B cell (primary cell): ENCODE results near the gene DCDC1. TPM values are rescaled to one million over a fixed set of nuclear protein-coding genes. Genes with fewer than 3 reads are reported as not detected.
"Not testable (repeated sequence)": the region's sequence is repeated elsewhere in the genome, so short reads cannot be mapped to it uniquely, and the experiment has no call there.

Experiments
- ATAC-seq: fragments of 200-7000 bp; cut with Tn5 transposase; one replicate; pipeline ENCODE4 v1.10.0; 2021; ENCODE audit warnings: low read depth, mild to moderate bottlenecking, moderate number of reproducible peaks, moderate library complexity
- CTCF ChIA-PET: fragments of 350-600 bp; sonication (Branson Sonifier 250); formaldehyde crosslinking; loops from one replicate; lab custom pipeline; 2021; ENCODE audit warnings: antibody characterized with exemption, inconsistent platforms; lab: Charles Lee
- POLR2A ChIA-PET: fragments of 350-600 bp; sonication (Branson Sonifier 250); formaldehyde crosslinking; loops from one replicate; lab custom pipeline; 2021; ENCODE audit warnings: antibody characterized with exemption; lab: Charles Lee
- DNase-seq: peaks from one replicate; pipeline ENCODE4 v3.0.0; 2013
- H2AFZ ChIP-seq: 2 replicates; pipeline ENCODE4 v1.6.1; 2012; ENCODE audit warnings: mild to moderate bottlenecking, low read depth, low read length; ENCODE audit not compliant: insufficient read depth, poor library complexity, severe bottlenecking
- H3K27ac ChIP-seq, 2 donors: 1 replicate in 1 of 2; 2 replicates in 1 of 2; pipeline ENCODE4 v1.5.1; 2012 to 2013; ENCODE audit warnings: low read length in 2 of 2, mild to moderate bottlenecking in 2 of 2, moderate library complexity in 1 of 2
- H3K27me3 ChIP-seq, 4 experiments: fragments of 200-600 bp in 1 of 4; sonication (generic) in 1 of 4; replicated peaks in 1 of 4; 1 replicate in 2 of 4; 2 replicates in 2 of 4; pipeline versions ENCODE4 v1.6.1 to v1.7.0; 2013 to 2016; ENCODE audit warnings: low read length in 3 of 4, mild to moderate bottlenecking in 2 of 4, mixed read lengths in 1 of 4, moderate library complexity in 1 of 4; ENCODE audit not compliant: insufficient read depth in 4 of 4, control insufficient read depth in 3 of 4; ENCODE audit errors: control extremely low read depth in 1 of 4
- H3K36me3 ChIP-seq, 2 experiments: replicated peaks in 1 of 2; 1 replicate in 1 of 2; 2 replicates in 1 of 2; pipeline versions ENCODE4 v1.6.1 to v1.7.1; 2013; ENCODE audit warnings: low read length in 1 of 2; ENCODE audit not compliant: insufficient read depth in 2 of 2, control insufficient read depth in 1 of 2; ENCODE audit errors: control extremely low read depth in 1 of 2, extremely low read depth in 1 of 2
- H3K4me1 ChIP-seq, 2 donors: fragments of 200-600 bp in 1 of 2; sonication (generic) in 1 of 2; 1 replicate in 1 of 2; 2 replicates in 1 of 2; pipeline versions ENCODE4 v1.5.1 to v1.6.1; 2013 to 2017; ENCODE audit warnings: low read length in 2 of 2; ENCODE audit not compliant: control insufficient read depth in 2 of 2, insufficient read depth in 2 of 2
- H3K4me2 ChIP-seq: replicated peaks from 2 replicates; pipeline ENCODE3; 2012; ENCODE audit warnings: mild to moderate bottlenecking, low read depth, low read length; ENCODE audit not compliant: poor library complexity, severe bottlenecking
- H3K4me3 ChIP-seq, 5 experiments: fragments of 200-600 bp in 1 of 5; sonication (generic) in 1 of 5; 1 replicate in 3 of 5; 2 replicates in 2 of 5; pipeline versions ENCODE4 v1.5.1 to v1.7.0; 2011 to 2016; ENCODE audit warnings: low read length in 4 of 5, mild to moderate bottlenecking in 4 of 5, low read depth in 2 of 5, control low read depth in 1 of 5, moderate library complexity in 1 of 5; ENCODE audit not compliant: insufficient read depth in 1 of 5; ENCODE audit errors: control extremely low read depth in 1 of 5, extremely low read depth in 1 of 5
- H3K79me2 ChIP-seq: fragments of 200-600 bp; sonication (generic); one replicate; pipeline ENCODE4 v1.6.0; 2016; ENCODE audit warnings: low read length; ENCODE audit not compliant: control insufficient read depth, insufficient read depth
- H3K9ac ChIP-seq: fragments of 200-600 bp; sonication (generic); 2 replicates; pipeline ENCODE4 v1.6.1; 2017; ENCODE audit warnings: mild to moderate bottlenecking, low read length, moderate library complexity
- H3K9me3 ChIP-seq, 3 donors: one replicate each; pipeline versions ENCODE4 v1.6.1 to v1.7.1; 2013; ENCODE audit warnings: low read length in 2 of 3; ENCODE audit not compliant: control insufficient read depth in 2 of 3, insufficient read depth in 1 of 3; ENCODE audit errors: control extremely low read depth in 1 of 3
- H4K20me1 ChIP-seq: 2 replicates; pipeline ENCODE4 v1.6.0; 2012; ENCODE audit warnings: mild to moderate bottlenecking, low read length; ENCODE audit not compliant: insufficient read depth, control insufficient read depth, poor library complexity, severe bottlenecking
- H3K27ac Mint-ChIP-seq: one replicate; pipeline ENCODE4 v1.8.0; 2021; ENCODE audit warnings: mixed read lengths
- H3K27me3 Mint-ChIP-seq: one replicate; pipeline ENCODE4 v1.8.0; 2021; ENCODE audit warnings: mixed read lengths
- H3K4me1 Mint-ChIP-seq: one replicate; pipeline ENCODE4 v1.8.0; 2021; ENCODE audit warnings: mixed read lengths
- H3K4me3 Mint-ChIP-seq: one replicate; pipeline ENCODE4 v1.8.0; 2021; ENCODE audit warnings: mixed read lengths
- H3K9me3 Mint-ChIP-seq: one replicate; pipeline ENCODE4 v1.8.0; 2022; ENCODE audit warnings: mixed read lengths; ENCODE audit not compliant: insufficient read depth
- EZH2 ChIP-seq: IDR thresholded peaks from 2 replicates; pipeline ENCODE4 v1.6.1; 2012; ENCODE audit warnings: borderline replicate concordance, low read depth, mild to moderate bottlenecking, moderate library complexity, low read length; ENCODE audit not compliant: insufficient read depth, poor library complexity, severe bottlenecking
- whole genome bisulfite sequencing: methylation state at CpG from one replicate; pipeline ENCODE4 v1.1.5; 2013; ENCODE audit warnings: missing lambda C conversion rate; ENCODE audit not compliant: insufficient coverage; 5-methylcytosine and 5-hydroxymethylcytosine counted together
- intact Hi-C: fragments of 100-400 bp; cut with micrococcal nuclease; formaldehyde crosslinking; loops from one replicate; pipeline ENCODE4 v1.10.0; 2022
- polyA plus RNA-seq: library from polyadenylated mRNA; depleted of rRNA; stranded (reverse); fragments of >200 nt; gene quantifications from 2 replicates; pipeline ENCODE4 v1.2.3, GENCODE V29; 2012
- total RNA-seq, 2 donors: library from RNA; stranded (reverse); fragments of 120-200 nt in 1 of 2; gene quantifications; 1 replicate in 1 of 2; 2 replicates in 1 of 2; pipeline versions ENCODE4 v1.2.3 to v1.2.4, GENCODE V29; 2013 to 2022
- TF ChIP-seq, protein P1 (sequence below): fragments of 200-600 bp; IDR thresholded peaks from one replicate; pipeline ENCODE4 v1.8.0; 2022; ENCODE audit warnings: antibody characterized with exemption, mild to moderate bottlenecking

Gene DCDC1
- total and polyA plus RNA-seq, 2 donors (not counting 1 experiment from before 2014, with no cell fraction given): not detected

DNA sequence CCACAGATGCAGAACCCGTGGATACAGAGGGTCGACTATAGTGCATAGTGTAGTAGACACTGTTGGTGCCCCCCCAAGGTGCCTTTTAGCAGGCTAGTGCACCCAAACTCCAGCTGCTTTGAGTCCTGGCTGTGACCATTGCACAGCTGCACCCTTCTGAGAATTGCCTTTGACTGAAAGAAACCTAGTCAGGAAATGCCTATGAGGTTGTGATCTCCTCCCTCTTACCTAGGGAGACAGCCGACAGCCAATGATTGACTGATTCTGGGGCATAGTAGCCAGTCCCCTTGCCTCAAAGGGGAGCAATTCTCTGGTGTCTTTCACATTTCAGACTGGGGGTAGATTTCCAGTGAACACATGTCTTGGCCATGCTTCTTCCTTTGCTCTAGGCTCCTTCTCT, 74.2 kb downstream of the DCDC1 start:
- intact Hi-C loops: no loop called here
- TF ChIP-seq, protein P1, sequence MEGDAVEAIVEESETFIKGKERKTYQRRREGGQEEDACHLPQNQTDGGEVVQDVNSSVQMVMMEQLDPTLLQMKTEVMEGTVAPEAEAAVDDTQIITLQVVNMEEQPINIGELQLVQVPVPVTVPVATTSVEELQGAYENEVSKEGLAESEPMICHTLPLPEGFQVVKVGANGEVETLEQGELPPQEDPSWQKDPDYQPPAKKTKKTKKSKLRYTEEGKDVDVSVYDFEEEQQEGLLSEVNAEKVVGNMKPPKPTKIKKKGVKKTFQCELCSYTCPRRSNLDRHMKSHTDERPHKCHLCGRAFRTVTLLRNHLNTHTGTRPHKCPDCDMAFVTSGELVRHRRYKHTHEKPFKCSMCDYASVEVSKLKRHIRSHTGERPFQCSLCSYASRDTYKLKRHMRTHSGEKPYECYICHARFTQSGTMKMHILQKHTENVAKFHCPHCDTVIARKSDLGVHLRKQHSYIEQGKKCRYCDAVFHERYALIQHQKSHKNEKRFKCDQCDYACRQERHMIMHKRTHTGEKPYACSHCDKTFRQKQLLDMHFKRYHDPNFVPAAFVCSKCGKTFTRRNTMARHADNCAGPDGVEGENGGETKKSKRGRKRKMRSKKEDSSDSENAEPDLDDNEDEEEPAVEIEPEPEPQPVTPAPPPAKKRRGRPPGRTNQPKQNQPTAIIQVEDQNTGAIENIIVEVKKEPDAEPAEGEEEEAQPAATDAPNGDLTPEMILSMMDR: no peak
- TF ChIP-seq EZH2: no peak
- no peak overlapping the region for H3K9ac ChIP-seq
- H2AFZ ChIP-seq: no peak overlapping the region
- no peaks in the 10 kb centered on the region for H3K27me3 ChIP-seq
- no peaks in the 10 kb centered on the region for H3K4me1 Mint-ChIP-seq
- ATAC-seq (no peak), DNase-seq (no peak)
- no peak overlapping the region for H3K4me2 ChIP-seq
- no peaks in the 10 kb centered on the region for H3K9me3 Mint-ChIP-seq
- no peaks in the 10 kb centered on the region for H3K79me2 ChIP-seq
- H3K27ac ChIP-seq: no peak overlapping the region
- no peak overlapping the region for H3K4me3 ChIP-seq
- H4K20me1 ChIP-seq: no peaks in the 10 kb centered on the region
- 100% methylated on average over 1 of the region's 3 CpGs for WGBS
- H3K36me3 ChIP-seq: no peaks in the 10 kb centered on the region
- ChIA-PET CTCF (no interaction called here), POLR2A (no interaction called here)
- H3K4me1 ChIP-seq: no peaks in the 10 kb centered on the region
- H3K9me3 ChIP-seq: no peaks in the 10 kb centered on the region
- H3K4me3 Mint-ChIP-seq: no peak overlapping the region
- H3K27me3 Mint-ChIP-seq: peaks cover 3% of the 10 kb centered on the region
- no peak overlapping the region for H3K27ac Mint-ChIP-seq

DNA sequence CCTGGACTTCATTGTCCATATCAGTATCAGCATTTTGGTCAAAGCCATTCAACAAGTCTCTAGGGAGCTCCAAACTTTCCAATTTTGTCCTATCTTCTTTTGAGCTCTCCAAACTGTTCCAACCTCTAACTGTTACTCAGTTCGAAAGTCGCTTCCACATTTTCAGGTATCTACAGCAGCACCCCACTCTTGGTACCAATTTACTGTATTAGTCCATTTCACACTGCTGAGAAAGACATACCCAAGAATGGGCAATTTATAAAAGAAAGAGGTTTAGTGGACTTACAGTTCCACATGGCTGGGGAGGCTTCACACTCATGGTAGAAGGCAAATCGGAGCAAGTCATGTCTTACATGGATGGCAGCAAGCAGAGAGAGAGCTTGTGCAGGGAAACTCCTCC, 96.0 kb downstream of the DCDC1 start:
- ATAC-seq, H2AFZ ChIP-seq, H3K4me1 Mint-ChIP-seq, POLR2A ChIA-PET, H3K27me3 ChIP-seq, H3K4me3 ChIP-seq, DNase-seq, H3K9me3 Mint-ChIP-seq, intact Hi-C loops, H3K4me1 ChIP-seq, H3K4me3 Mint-ChIP-seq, H3K4me2 ChIP-seq, H4K20me1 ChIP-seq, H3K79me2 ChIP-seq, H3K27me3 Mint-ChIP-seq, H3K27ac Mint-ChIP-seq, H3K27ac ChIP-seq, H3K9ac ChIP-seq, H3K36me3 ChIP-seq, CTCF ChIA-PET: not testable (repeated sequence)
- H3K9me3 ChIP-seq: peaks cover 0 to 11% (median 5%) of the 10 kb centered on the region in 3 donors
- no CpG with 5 or more reads among the region's 3 CpGs for WGBS
